ENCODE results near the gene SKA2.
"Not testable (repeated sequence)": the region's sequence is repeated elsewhere in the genome, so short reads cannot be mapped to it uniquely, and the experiment has no call there.

Gene SKA2

DNA sequence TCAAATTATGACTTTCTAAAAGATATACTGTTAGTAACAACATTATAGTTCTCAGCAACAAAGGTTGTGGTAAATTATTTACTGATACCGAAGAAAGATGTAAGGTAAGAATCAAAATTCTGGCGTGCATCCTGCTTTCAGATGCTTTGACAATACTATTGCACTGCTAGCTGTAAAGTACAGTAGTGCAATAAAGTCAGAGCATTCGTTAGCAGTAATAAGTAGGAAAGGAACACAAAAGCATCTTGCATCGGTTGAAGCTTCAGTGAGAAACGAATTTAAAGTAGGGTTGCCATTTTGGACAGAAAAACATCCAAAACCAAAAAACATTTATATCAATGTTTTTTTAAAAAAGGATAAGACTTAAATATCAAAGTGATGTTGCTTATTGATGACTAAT, 4.0 kb downstream of the SKA2 start:
- DNase-seq = no peak

GRCh38 chr17:59149841-59150511, 5.0 kb downstream of the SKA2 start:
- DNase-seq = no peak

GRCh38 chr17:59149051-59149450, 5.9 kb downstream of the SKA2 start:
- DNase-seq = no peak

- DNase-seq = no peak
Measured at GRCh38 chr17:59145571-59146096, 9.4 kb downstream of the SKA2 start.

GRCh38 chr17:59141860-59142259, 13.1 kb downstream of the SKA2 start:
- no peak for DNase-seq

DNA sequence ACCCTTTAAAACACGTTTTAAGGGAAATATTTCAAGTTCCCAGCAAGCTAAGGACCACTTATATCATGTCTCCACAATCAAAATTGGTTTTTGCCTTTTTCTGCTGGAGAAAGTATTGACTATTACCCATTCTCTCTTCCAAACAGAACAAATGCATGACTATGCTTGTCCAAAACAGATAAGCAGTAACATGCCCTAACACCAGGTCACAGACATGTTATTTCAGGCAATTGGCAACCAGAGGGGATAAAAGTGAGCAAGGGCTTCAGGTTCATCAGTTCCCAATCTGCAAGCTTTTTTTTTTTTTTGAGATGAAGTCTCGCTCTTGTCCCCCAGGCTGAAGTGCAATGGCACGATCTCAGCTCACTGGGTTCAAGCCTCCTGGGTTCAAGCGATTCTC, 15.0 kb downstream of the SKA2 start:
- no peak for DNase-seq

DNA sequence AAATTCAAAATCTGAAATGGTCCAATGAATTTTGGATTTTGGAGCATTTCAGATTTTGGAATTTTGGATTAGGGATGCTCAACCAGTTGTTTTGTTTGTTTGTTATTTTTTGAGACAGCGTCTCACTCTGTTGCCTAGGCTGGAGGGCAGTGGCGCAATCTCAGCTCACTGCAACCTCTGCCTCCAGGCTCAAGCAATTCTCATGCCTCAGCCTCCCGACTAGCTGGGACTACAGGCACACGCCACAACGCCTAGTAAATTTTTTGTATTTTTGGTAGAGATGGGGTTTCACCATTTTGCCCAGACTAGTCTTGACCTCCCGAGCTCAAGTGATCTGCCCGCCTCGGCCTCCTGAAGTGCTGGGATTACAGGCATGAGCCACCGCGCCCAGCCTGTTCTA, 16.6 kb downstream of the SKA2 start:
- not testable (repeated sequence) for DNase-seq

GRCh38 chr17:59131131-59131530, 23.9 kb downstream of the SKA2 start:
- DNase-seq = no peak

GRCh38 chr17:59129814-59130213, 25.2 kb downstream of the SKA2 start:
- DNase-seq = no peak

- DNase-seq = no peak
Measured at GRCh38 chr17:59126809-59127417, 28.1 kb downstream of the SKA2 start.

- no peak for DNase-seq
Measured at GRCh38 chr17:59124665-59125064, 30.3 kb downstream of the SKA2 start.

DNA sequence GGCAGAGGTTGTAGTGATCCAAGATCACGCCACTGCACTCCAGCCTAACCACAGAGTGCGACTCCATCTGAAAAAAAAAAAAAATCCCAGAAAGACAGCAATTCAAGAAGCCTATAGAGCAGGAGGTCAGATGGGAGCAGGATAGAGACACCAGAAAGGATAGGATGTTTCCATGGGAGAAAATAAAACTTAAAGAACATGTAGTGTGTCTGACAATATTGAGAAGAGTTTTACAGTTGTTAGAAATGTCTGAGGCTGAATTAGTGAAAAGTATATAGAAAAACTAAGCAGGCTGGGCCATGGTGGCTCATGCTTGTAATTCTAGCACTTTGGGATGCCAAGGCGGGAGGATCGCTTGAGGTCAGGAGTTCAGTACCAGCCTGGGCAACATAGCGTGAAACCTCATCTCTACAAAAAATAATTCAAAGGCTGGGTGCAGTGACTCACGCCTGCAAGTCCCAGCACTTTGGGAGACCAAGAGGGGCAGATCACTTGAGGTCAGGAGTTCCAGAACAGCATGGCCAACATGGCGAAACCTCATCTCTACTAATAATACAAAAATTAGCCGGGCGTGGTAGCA, 33.0 kb downstream of the SKA2 start:
- no peak for DNase-seq

GRCh38 chr17:59115474-59115873, 39.5 kb downstream of the SKA2 start:
- DNase-seq = no peak

DNA sequence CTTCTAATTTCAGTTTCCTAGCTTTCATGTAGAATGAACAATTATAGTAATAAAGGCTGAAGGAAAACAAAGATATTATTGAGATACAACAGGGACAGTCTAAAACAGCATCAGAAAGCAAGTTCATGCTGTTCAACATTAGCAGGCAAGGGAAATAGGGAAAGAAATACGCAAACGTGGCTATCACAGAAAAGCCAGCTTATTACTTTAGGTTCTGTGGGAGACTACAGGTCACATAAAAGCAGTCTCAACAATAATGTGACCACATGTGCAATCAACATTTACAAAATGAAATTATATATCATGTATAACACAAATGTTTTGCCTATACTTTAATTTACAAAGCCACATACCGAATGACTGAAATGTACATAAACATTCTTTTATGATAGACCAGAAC, 43.4 kb downstream of the SKA2 start:
- no peak for DNase-seq

GRCh38 chr17:59110973-59111372, 44.0 kb downstream of the SKA2 start:
- DNase-seq = no peak

- DNase-seq = no peak
Measured at GRCh38 chr17:59108400-59109102, 46.4 kb downstream of the SKA2 start.

DNA sequence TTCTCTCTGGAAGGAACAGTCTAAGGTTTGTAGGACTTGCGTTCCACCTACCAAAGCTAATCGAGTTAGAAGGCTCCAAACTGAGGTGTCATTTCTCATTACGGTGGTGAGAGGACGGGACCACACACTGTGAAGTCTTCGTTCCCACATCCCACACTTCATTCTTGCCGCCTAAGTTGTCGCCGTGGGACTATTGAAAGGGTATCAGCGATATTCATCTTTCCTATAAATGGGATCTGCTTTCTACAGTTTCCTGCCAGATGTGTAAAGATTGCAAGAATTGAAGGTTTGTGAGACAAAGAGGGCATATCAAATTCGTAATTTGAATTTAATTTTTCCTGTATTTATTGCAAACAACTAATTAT, 47.7 kb downstream of the SKA2 start:
- DNase-seq = no peak

DNA sequence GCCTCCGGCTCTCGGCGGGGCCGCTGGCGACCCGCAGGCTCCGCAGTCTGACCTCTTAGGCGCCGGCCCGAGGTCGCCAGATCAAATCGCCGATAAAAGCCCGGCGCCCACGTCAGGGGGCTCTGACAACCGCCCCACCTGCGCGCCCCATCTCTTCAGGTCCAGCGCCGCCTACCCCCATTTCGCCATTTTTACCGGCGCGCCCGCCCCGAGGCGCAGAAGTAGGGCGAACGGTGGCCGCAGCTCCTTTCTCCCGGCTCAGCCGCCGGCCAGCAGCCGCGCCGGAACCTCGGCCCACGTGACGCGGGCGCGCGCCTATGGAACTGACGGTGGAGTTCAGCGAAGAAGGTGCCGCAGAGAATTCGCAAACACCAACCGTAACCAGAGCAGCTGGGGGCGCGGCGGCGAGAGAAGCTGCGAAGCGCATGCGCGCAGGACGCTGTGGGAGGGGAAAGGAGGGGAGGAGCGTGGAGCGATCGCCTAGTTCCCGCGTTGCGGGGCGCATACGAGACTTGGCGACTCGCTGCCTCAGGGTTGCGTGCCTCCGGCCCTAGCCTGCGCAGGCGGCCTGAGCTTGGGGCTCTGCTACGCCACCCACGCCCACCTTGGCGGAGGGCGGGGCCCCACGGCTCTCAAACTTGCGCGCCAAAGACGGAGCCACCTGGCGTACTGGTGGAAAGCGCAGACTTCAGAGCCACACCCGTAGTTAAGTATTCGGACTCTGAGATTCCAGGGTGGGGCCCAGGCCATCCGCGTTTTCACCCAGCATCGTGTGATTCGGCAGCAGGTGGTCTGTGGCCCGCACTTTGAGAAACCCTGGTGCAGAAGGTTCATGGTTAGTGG, 48.3 kb downstream of the SKA2 start, which contains the start of gene TRIM37:
TRIM37 (minus strand) TSS at position 418 of the 843 bp plus-strand sequence. CDS start 419 bp downstream, outside the sequence.
- DNase-seq = peak; percentile 99

- peak; percentile 77 for DNase-seq
Measured at GRCh38 chr17:59105852-59106462, 49.0 kb downstream of the SKA2 start.

DNA sequence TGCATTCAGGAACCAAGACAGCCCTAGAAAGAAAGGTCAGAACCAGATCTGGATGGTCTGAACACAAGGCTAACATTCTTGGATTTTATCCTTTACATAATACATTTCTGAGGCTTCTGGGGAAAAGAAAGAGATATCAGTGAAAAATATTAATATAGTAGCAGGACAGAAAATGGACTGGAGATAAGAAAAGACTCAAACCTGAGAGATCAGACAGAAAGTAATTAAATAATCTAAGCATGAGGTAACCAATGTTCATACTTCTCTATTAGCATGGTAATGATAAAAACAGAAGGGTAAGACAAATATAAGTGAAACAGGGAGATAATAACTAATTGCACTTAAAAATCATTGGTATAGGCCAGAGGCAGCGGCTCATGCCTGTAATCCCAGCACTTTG, 53.8 kb downstream of the SKA2 start:
- DNase-seq = no peak

DNA sequence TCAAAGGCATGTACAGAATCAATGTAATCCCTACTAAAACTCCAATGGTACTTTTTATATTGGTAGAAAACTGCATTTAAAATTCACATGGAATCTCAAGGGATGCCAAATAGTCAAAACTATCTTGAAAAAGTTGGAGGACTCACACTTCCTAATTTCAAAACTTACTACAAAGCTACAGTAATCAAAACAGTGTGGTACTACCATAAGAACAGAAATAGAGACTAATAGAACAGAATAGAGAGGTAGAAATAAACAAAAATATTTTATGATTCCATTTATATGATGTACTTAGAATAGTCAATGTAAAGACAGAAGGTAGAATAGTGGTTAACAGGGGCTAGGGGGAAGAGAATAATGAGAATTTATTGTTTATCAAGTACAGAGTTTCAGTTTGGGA, 57.1 kb downstream of the SKA2 start:
- DNase-seq = no peak

All from central memory CD4-positive, alpha-beta T cell (primary cell).